Osteoblast (primary cell): ENCODE measurements around the gene MRPL4. TPM values are rescaled to one million over a fixed set of nuclear protein-coding genes. Genes with fewer than 3 reads are reported as not detected.

Experiments
- DNase-seq: peaks from one replicate; pipeline ENCODE4 v3.0.0; 2011; ENCODE audit warnings: low spot score, mixed read lengths; ENCODE audit not compliant: insufficient read length; ENCODE audit errors: missing footprints
- H2AFZ ChIP-seq: 2 replicates; pipeline ENCODE4 v1.6.0; 2011; ENCODE audit warnings: mild to moderate bottlenecking, low read length
- H3K27ac ChIP-seq: 2 replicates; pipeline ENCODE4 v1.5.1; 2011; ENCODE audit warnings: mild to moderate bottlenecking, low read depth, low read length, moderate library complexity
- H3K27me3 ChIP-seq: 2 replicates; pipeline ENCODE4 v1.6.0; 2012; ENCODE audit warnings: mild to moderate bottlenecking, control low read depth, inconsistent platforms, low read length, moderate library complexity; ENCODE audit not compliant: insufficient read depth
- H3K36me3 ChIP-seq: 2 replicates; pipeline ENCODE4 v1.5.1; 2011; ENCODE audit warnings: mild to moderate bottlenecking, low read length, control low read depth, moderate library complexity; ENCODE audit not compliant: insufficient read depth
- H3K4me1 ChIP-seq: 2 replicates; pipeline ENCODE4 v1.5.1; 2011; ENCODE audit warnings: mild to moderate bottlenecking, low read length, control low read depth, moderate library complexity; ENCODE audit not compliant: insufficient read depth
- H3K4me2 ChIP-seq: 2 replicates; pipeline ENCODE4 v1.6.0; 2011; ENCODE audit warnings: mild to moderate bottlenecking, low read length; ENCODE audit not compliant: insufficient read depth
- H3K4me3 ChIP-seq: fragments of 200-600 bp; sonication (generic); 3 replicates; pipeline ENCODE4 v1.5.1; 2012; ENCODE audit warnings: mild to moderate bottlenecking, low read length, inconsistent platforms; ENCODE audit not compliant: insufficient read depth
- H3K79me2 ChIP-seq: 2 replicates; pipeline ENCODE4 v1.6.0; 2012; ENCODE audit warnings: mild to moderate bottlenecking, low read length, control low read depth, inconsistent platforms; ENCODE audit not compliant: insufficient read depth
- H3K9me3 ChIP-seq: 2 replicates; pipeline ENCODE4 v1.5.1; 2011; ENCODE audit warnings: low read depth, low read length, control low read depth
- H4K20me1 ChIP-seq: 2 replicates; pipeline ENCODE4 v1.6.0; 2012; ENCODE audit warnings: mild to moderate bottlenecking, low read length, control low read depth; ENCODE audit not compliant: insufficient read depth
- CTCF ChIP-seq: IDR thresholded peaks from 2 replicates; pipeline ENCODE4 v1.5.1; 2011; ENCODE audit warnings: mild to moderate bottlenecking, low read depth, low read length, moderate library complexity; ENCODE audit errors: extremely low read depth
- total RNA-seq: library from RNA; depleted of rRNA; stranded (reverse); fragments of >200 nt; gene quantifications from 2 replicates; pipeline ENCODE4 v1.2.3, GENCODE V29; 2012

The MRPL4 gene
- total RNA-seq, 1 donor, result 37.3 TPM

DNA sequence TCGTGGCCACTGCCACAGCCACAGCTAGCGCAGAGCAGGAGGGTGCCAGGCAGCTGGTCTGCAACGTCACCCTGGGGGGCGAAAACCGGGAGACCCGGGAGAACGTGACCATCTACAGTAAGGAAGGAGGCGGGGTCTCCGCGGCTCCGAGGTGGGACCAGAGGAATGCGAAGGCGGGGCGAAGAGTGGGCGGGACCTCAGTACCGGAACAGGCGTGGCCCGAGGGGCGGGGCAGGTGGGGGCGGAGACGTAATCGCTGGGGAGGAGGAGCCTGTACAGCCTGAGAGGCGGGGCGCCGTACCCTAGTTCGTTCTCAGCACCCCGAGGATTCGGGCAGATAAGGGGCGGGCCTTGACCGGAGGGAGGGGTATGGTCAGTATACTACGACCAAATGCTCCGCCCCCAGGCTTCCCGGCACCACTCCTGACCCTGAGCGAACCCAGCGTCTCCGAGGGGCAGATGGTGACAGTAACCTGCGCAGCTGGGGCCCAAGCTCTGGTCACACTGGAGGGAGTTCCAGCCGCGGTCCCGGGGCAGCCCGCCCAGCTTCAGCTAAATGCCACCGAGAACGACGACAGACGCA is 40.3 kb downstream of the MRPL4 start:
- no peak overlapping the region for H2AFZ ChIP-seq
- no peaks in the 10 kb centered on the region for H3K79me2 ChIP-seq
- H3K9me3 ChIP-seq, result no peaks in the 10 kb centered on the region
- peaks cover 15% of the 10 kb centered on the region for H3K4me1 ChIP-seq
- H3K36me3 ChIP-seq, result no peaks in the 10 kb centered on the region
- peak overlapping the region; percentile 59 for H3K4me3 ChIP-seq
- no peak overlapping the region for H3K27ac ChIP-seq
- H4K20me1 ChIP-seq, result peaks cover 5% of the 10 kb centered on the region
- TF ChIP-seq CTCF, result no peak
- DNase-seq, result peak; percentile 90
- peaks cover 95% of the 10 kb centered on the region for H3K27me3 ChIP-seq
- peak overlapping the region; percentile 77 for H3K4me2 ChIP-seq

DNA sequence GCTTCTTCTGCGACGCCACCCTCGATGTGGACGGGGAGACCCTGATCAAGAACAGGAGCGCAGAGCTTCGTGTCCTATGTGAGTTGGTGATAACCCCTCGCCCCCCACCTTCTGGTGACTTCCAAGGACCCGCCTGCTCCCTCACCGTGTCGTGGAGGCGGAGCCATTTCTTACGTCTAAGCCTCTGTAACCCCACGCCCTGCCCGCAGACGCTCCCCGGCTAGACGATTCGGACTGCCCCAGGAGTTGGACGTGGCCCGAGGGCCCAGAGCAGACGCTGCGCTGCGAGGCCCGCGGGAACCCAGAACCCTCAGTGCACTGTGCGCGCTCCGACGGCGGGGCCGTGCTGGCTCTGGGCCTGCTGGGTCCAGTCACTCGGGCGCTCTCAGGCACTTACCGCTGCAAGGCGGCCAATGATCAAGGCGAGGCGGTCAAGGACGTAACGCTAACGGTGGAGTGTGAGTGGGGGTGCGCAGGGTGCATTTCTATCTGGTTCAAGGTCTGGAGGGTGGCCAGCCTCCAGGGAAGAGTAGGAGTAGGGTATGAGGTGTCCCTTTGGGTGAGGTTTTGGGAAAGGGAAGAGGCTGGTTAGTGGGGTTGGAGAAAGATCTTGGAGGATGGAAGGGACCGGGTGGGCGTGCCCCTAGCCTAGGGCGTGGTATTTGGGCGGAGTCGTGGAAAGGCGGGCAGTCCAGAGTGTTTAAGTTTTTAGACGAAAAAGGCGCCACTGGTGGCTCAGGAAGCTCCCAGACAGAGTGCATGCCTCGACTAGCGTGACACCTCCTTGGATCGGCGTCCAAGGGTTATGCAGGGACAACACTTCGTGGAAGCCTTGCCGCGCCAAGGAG is 41.0 kb downstream of the MRPL4 start:
- no peak for TF ChIP-seq CTCF
- Histone ChIP-seq H3K4me1 (peaks cover 15% of the 10 kb centered on the region), H2AFZ (no peak overlapping the region), H4K20me1 (peaks cover 5% of the 10 kb centered on the region), H3K4me2 (peak overlapping the region; percentile 77), H3K79me2 (no peaks in the 10 kb centered on the region), H3K27me3 (peaks cover 88% of the 10 kb centered on the region), H3K36me3 (no peaks in the 10 kb centered on the region), H3K9me3 (no peaks in the 10 kb centered on the region), H3K27ac (no peak overlapping the region), H3K4me3 (peak overlapping the region; percentile 59)
- peak; percentile 74 for DNase-seq

GRCh38 chr19:10293637-10294367 is 41.8 kb downstream of the MRPL4 start:
- no peak for TF ChIP-seq CTCF
- H3K4me2 ChIP-seq, result no peak overlapping the region
- H3K27ac ChIP-seq, result no peak overlapping the region
- DNase-seq, result peak; percentile 88
- no peaks in the 10 kb centered on the region for H3K9me3 ChIP-seq
- peaks cover 5% of the 10 kb centered on the region for H4K20me1 ChIP-seq
- peaks cover 80% of the 10 kb centered on the region for H3K27me3 ChIP-seq
- H3K4me3 ChIP-seq, result no peak overlapping the region
- peaks cover 13% of the 10 kb centered on the region for H3K4me1 ChIP-seq
- H3K79me2 ChIP-seq, result no peaks in the 10 kb centered on the region
- no peaks in the 10 kb centered on the region for H3K36me3 ChIP-seq
- H2AFZ ChIP-seq, result no peak overlapping the region

- H3K27me3 ChIP-seq, result peaks cover 75% of the 10 kb centered on the region
Observed at GRCh38 chr19:10294368-10294697, 42.3 kb downstream of the MRPL4 start.

More at GRCh38 chr19:10294368-10294697, 42.3 kb downstream of the MRPL4 start:
- Histone ChIP-seq H3K36me3 (no peaks in the 10 kb centered on the region), H2AFZ (no peak overlapping the region), H3K79me2 (no peaks in the 10 kb centered on the region), H3K4me2 (no peak overlapping the region), H3K27ac (no peak overlapping the region), H3K4me1 (peaks cover 8% of the 10 kb centered on the region), H4K20me1 (peaks cover 5% of the 10 kb centered on the region), H3K4me3 (no peak overlapping the region), H3K9me3 (no peaks in the 10 kb centered on the region)
- TF ChIP-seq CTCF, result no peak
- DNase-seq, result peak; percentile 87
